ENCODE data around the gene ABT1. TPM values are rescaled to one million over a fixed set of nuclear protein-coding genes. Genes with fewer than 3 reads are reported as not detected.

The ABT1 gene
- total and polyA plus RNA-seq, 2 of the 8 experiments (the other 6 are each of a cell fraction or from before 2014, with no cell fraction given), result 20.5 to 30.7 TPM

GRCh38 chr6:26570027-26570809 lies 26.5 kb upstream of the ABT1 start (continued):
- TF ChIP-seq TCF12 (IDR thresholded peaks at IDR 0.05; ENCODE audit: low read depth, low read length) (no peak), BCL11A (IDR thresholded peaks at IDR 0.05; ENCODE audit: low read depth in 2 of 2, low read length in 2 of 2) (no peak)
